H9 (cell line): Measurements from ENCODE around the gene SRGAP1. TPM values are rescaled to one million over a fixed set of nuclear protein-coding genes. Genes with fewer than 3 reads are reported as not detected.

Source experiments
- DNase-seq: peaks from one replicate; pipeline ENCODE4 v3.0.0-alpha.2; 2017
- H2AFZ ChIP-seq: one replicate; pipeline ENCODE4 v1.6.1; 2013; ENCODE audit warnings: mild to moderate bottlenecking, low read length, control low read depth, moderate library complexity
- H2AK5ac ChIP-seq: 2 replicates; pipeline ENCODE4 v1.6.1; 2013; ENCODE audit warnings: low read length, control low read depth, mixed read lengths; ENCODE audit not compliant: insufficient read length
- H2BK120ac ChIP-seq: one replicate; pipeline ENCODE4 v1.6.1; 2013; ENCODE audit warnings: low read depth, mild to moderate bottlenecking, low read length, control low read depth, inconsistent platforms; ENCODE audit not compliant: poor library complexity, severe bottlenecking
- H2BK12ac ChIP-seq: 2 replicates; pipeline ENCODE4 v1.6.1; 2013; ENCODE audit warnings: low read length, control low read depth, mixed read lengths, low read depth; ENCODE audit not compliant: insufficient read length
- H2BK15ac ChIP-seq: 2 replicates; pipeline ENCODE4 v1.6.1; 2013; ENCODE audit warnings: low read depth, low read length, control low read depth
- H2BK20ac ChIP-seq: one replicate; pipeline ENCODE4 v1.6.1; 2013; ENCODE audit warnings: low read depth, mild to moderate bottlenecking, low read length, control low read depth, inconsistent platforms; ENCODE audit not compliant: poor library complexity, severe bottlenecking
- H2BK5ac ChIP-seq: 2 replicates; pipeline ENCODE4 v1.6.1; 2013; ENCODE audit warnings: low read length, control low read depth, mixed read lengths; ENCODE audit not compliant: insufficient read length
- H3K14ac ChIP-seq: 2 replicates; pipeline ENCODE4 v1.6.1; 2013; ENCODE audit warnings: low read length, control low read depth; ENCODE audit not compliant: insufficient read depth
- H3K18ac ChIP-seq: 2 replicates; pipeline ENCODE4 v1.6.1; 2013; ENCODE audit warnings: low read depth, mild to moderate bottlenecking, mixed read lengths, low read length, control low read depth; ENCODE audit not compliant: insufficient read length
- H3K23ac ChIP-seq: 2 replicates; pipeline ENCODE4 v1.6.1; 2013; ENCODE audit warnings: low read length, control low read depth, mixed read lengths, low read depth; ENCODE audit not compliant: insufficient read length
- H3K23me2 ChIP-seq: 2 replicates; pipeline ENCODE4 v1.6.1; 2013; ENCODE audit warnings: low read depth, mild to moderate bottlenecking, mixed read lengths, low read length, control low read depth; ENCODE audit not compliant: insufficient read length, poor library complexity, severe bottlenecking
- H3K27ac ChIP-seq: 2 replicates; pipeline ENCODE4 v1.5.1; 2013; ENCODE audit warnings: low read length, control low read depth, mixed read lengths, low read depth; ENCODE audit not compliant: insufficient read length
- H3K27me3 ChIP-seq: 2 replicates; pipeline ENCODE4 v1.6.1; 2013; ENCODE audit warnings: low read length, control low read depth, inconsistent platforms; ENCODE audit not compliant: insufficient read depth
- H3K4ac ChIP-seq: 2 replicates; pipeline ENCODE4 v1.6.1; 2013; ENCODE audit warnings: low read depth, mild to moderate bottlenecking, control low read depth, inconsistent platforms, low read length, moderate library complexity
- H3K4me1 ChIP-seq: 2 replicates; pipeline ENCODE4 v1.6.1; 2013; ENCODE audit warnings: low read length, control low read depth, inconsistent platforms; ENCODE audit not compliant: insufficient read depth
- H3K4me2 ChIP-seq: 2 replicates; pipeline ENCODE4 v1.6.1; 2013; ENCODE audit warnings: low read length, control low read depth, mixed read lengths; ENCODE audit not compliant: insufficient read length, insufficient read depth
- H3K56ac ChIP-seq: 2 replicates; pipeline ENCODE4 v1.6.1; 2013; ENCODE audit warnings: low read depth, mild to moderate bottlenecking, mixed read lengths, low read length, control low read depth; ENCODE audit not compliant: insufficient read length
- H3K79me1 ChIP-seq: 2 replicates; pipeline ENCODE4 v1.6.1; 2013; ENCODE audit warnings: low read depth, mild to moderate bottlenecking, moderate library complexity, low read length, control low read depth, inconsistent platforms; ENCODE audit not compliant: insufficient read depth, poor library complexity, severe bottlenecking
- H3K79me2 ChIP-seq: 2 replicates; pipeline ENCODE4 v1.6.1; 2013; ENCODE audit warnings: low read length, control low read depth, inconsistent platforms; ENCODE audit not compliant: insufficient read depth
- H3K9ac ChIP-seq: 2 replicates; pipeline ENCODE4 v1.6.1; 2013; ENCODE audit warnings: low read length, control low read depth, mixed read lengths; ENCODE audit not compliant: insufficient read length; ENCODE audit errors: extremely low read depth
- H3K9me3 ChIP-seq: one replicate; pipeline ENCODE4 v1.6.1; 2013; ENCODE audit warnings: low read depth, low read length, inconsistent platforms; ENCODE audit not compliant: control insufficient read depth
- H3T11ph ChIP-seq: one replicate; pipeline ENCODE4 v1.6.1; 2013; ENCODE audit warnings: mild to moderate bottlenecking, low read length, control low read depth, inconsistent platforms
- H4K20me1 ChIP-seq: one replicate; pipeline ENCODE4 v1.6.1; 2013; ENCODE audit not compliant: control insufficient read depth, insufficient read length, insufficient read depth
- H4K5ac ChIP-seq: 2 replicates; pipeline ENCODE4 v1.6.1; 2013; ENCODE audit warnings: low read depth, mild to moderate bottlenecking, mixed read lengths, low read length, control low read depth; ENCODE audit not compliant: insufficient read length
- H4K8ac ChIP-seq: replicated peaks from 2 replicates; pipeline ENCODE4 v1.6.1; 2013; ENCODE audit warnings: low read length, control low read depth, mixed read lengths, low read depth; ENCODE audit not compliant: insufficient read length
- H4K91ac ChIP-seq: 2 replicates; pipeline ENCODE4 v1.6.1; 2013; ENCODE audit warnings: low read depth, mild to moderate bottlenecking, moderate library complexity, mixed read lengths, low read length, control low read depth; ENCODE audit not compliant: insufficient read length
- H3K27ac Mint-ChIP-seq, 3 experiments: 2 replicates in 2 of 3; 3 replicates in 1 of 3; pipeline ENCODE4 v1.8.0; 2020 to 2021; ENCODE audit warnings: mixed read lengths in 3 of 3, mild to moderate bottlenecking in 1 of 3, moderate library complexity in 1 of 3
- H3K27me3 Mint-ChIP-seq: 2 replicates; pipeline ENCODE4 v1.8.0; 2021; ENCODE audit warnings: low read depth, mild to moderate bottlenecking, moderate library complexity, mixed read lengths
- H3K36me3 Mint-ChIP-seq, 3 experiments: 2 replicates in 2 of 3; 3 replicates in 1 of 3; pipeline ENCODE4 v1.8.0; 2020 to 2021; ENCODE audit warnings: low read depth in 3 of 3, mixed read lengths in 3 of 3; ENCODE audit not compliant: insufficient read depth in 1 of 3
- H3K4me1 Mint-ChIP-seq, 2 experiments: 2 replicates each; pipeline ENCODE4 v1.8.0; 2020; ENCODE audit warnings: mixed read lengths in 2 of 2
- H3K4me3 Mint-ChIP-seq, 2 experiments: 2 replicates in 1 of 2; 3 replicates in 1 of 2; pipeline ENCODE4 v1.8.0; 2020 to 2021; ENCODE audit warnings: mild to moderate bottlenecking in 2 of 2, mixed read lengths in 2 of 2, moderate library complexity in 1 of 2
- H3K9me3 Mint-ChIP-seq, 2 experiments: 2 replicates in 1 of 2; 3 replicates in 1 of 2; pipeline ENCODE4 v1.8.0; 2020; ENCODE audit warnings: mild to moderate bottlenecking in 2 of 2, mixed read lengths in 2 of 2, moderate library complexity in 1 of 2
- WGBS: extraction: QIAGEN DNeasy Blood & Tissue Kit; methylation state at CpG from one replicate; pipeline ENCODE4 v1.1.7; 2013; ENCODE audit warnings: missing lambda C conversion rate, low lambda C conversion rate, mixed read lengths; ENCODE audit not compliant: insufficient read length; ENCODE audit errors: extremely low coverage; 5-methylcytosine and 5-hydroxymethylcytosine counted together
- total RNA-seq: library from RNA; stranded (reverse); gene quantifications from 2 replicates; pipeline ENCODE4 v1.2.1, GENCODE V29; 2021
- TF ChIP-seq, protein P1 (sequence below): fragments of 200-600 bp; sonication (generic); conservative IDR thresholded peaks from 3 replicates; pipeline ENCODE4 v1.8.0; 2021; ENCODE audit warnings: antibody characterized with exemption, mild to moderate bottlenecking

SRGAP1 gene
- total RNA-seq, 1 experiment from 2014 or later: 4.8 TPM

GRCh38 chr12:64170024-64170423, 325.5 kb downstream of the SRGAP1 start:
- no peak overlapping the region for H3K18ac ChIP-seq
- no peaks in the 10 kb centered on the region for H3K27me3 ChIP-seq
- WGBS: no CpG with 5 or more reads among the region's 3 CpGs
- no peak overlapping the region for H2AK5ac ChIP-seq
- TF ChIP-seq, protein P1, sequence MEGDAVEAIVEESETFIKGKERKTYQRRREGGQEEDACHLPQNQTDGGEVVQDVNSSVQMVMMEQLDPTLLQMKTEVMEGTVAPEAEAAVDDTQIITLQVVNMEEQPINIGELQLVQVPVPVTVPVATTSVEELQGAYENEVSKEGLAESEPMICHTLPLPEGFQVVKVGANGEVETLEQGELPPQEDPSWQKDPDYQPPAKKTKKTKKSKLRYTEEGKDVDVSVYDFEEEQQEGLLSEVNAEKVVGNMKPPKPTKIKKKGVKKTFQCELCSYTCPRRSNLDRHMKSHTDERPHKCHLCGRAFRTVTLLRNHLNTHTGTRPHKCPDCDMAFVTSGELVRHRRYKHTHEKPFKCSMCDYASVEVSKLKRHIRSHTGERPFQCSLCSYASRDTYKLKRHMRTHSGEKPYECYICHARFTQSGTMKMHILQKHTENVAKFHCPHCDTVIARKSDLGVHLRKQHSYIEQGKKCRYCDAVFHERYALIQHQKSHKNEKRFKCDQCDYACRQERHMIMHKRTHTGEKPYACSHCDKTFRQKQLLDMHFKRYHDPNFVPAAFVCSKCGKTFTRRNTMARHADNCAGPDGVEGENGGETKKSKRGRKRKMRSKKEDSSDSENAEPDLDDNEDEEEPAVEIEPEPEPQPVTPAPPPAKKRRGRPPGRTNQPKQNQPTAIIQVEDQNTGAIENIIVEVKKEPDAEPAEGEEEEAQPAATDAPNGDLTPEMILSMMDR: no peak
- H2BK5ac ChIP-seq: no peak overlapping the region
- H3T11ph ChIP-seq: no peak overlapping the region
- H3K14ac ChIP-seq: no peak overlapping the region
- H3K4ac ChIP-seq: no peak overlapping the region
- H4K5ac ChIP-seq: no peak overlapping the region
- no peak for DNase-seq
- H3K4me3 Mint-ChIP-seq: no peak overlapping the region
- H3K9me3 Mint-ChIP-seq: peaks cover 3 to 8% of the 10 kb centered on the region in 2 experiments; a peak in 3 of 5 replicates
- peak overlapping the region; percentile 16 for H2AFZ ChIP-seq
- no peak overlapping the region for H4K8ac ChIP-seq
- no peak overlapping the region for H3K27ac ChIP-seq
- no peak overlapping the region for H2BK12ac ChIP-seq
- no peak overlapping the region for H4K91ac ChIP-seq
- peak overlapping the region; percentile 45 to 91 (median 89); a peak in 3 of 7 replicates for H3K27ac Mint-ChIP-seq
- H3K9ac ChIP-seq: no peak overlapping the region
- no peak overlapping the region for H2BK20ac ChIP-seq
- no peaks in the 10 kb centered on the region for H3K23me2 ChIP-seq
- H3K36me3 Mint-ChIP-seq: peaks cover 0 to 4% (median 0%) of the 10 kb centered on the region in 3 experiments; a peak in 2 of 7 replicates
- H3K56ac ChIP-seq: no peak overlapping the region
- H3K4me1 ChIP-seq: no peaks in the 10 kb centered on the region; the same call in 1 of the 2 replicates
- H2BK120ac ChIP-seq: no peak overlapping the region
- no peaks in the 10 kb centered on the region for H3K79me1 ChIP-seq
- H3K9me3 ChIP-seq: no peaks in the 10 kb centered on the region
- no peaks in the 10 kb centered on the region for H3K79me2 ChIP-seq
- H3K4me2 ChIP-seq: no peak overlapping the region
- H3K23ac ChIP-seq: no peak overlapping the region
- H3K27me3 Mint-ChIP-seq: no peaks in the 10 kb centered on the region
- H2BK15ac ChIP-seq: no peak overlapping the region
- peaks cover 23 to 26% of the 10 kb centered on the region in 2 experiments for H3K4me1 Mint-ChIP-seq
- no peaks in the 10 kb centered on the region for H4K20me1 ChIP-seq
